Mesendoderm (in vitro differentiated cells): ENCODE data around the gene L2HGDH.
"Not testable (repeated sequence)": the region's sequence is repeated elsewhere in the genome, so short reads cannot be mapped to it uniquely, and the experiment has no call there.

Source experiments
- DNase-seq: peaks from one replicate; pipeline ENCODE4 v3.0.0; 2013
- H2AK5ac ChIP-seq: 2 replicates; pipeline ENCODE4 v1.6.1; 2013; ENCODE audit warnings: low read length, inconsistent platforms
- H2BK120ac ChIP-seq: 2 replicates; pipeline ENCODE4 v1.6.1; 2013; ENCODE audit warnings: low read depth, mild to moderate bottlenecking, low read length, moderate library complexity, mixed read lengths
- H2BK15ac ChIP-seq: replicated peaks from 2 replicates; pipeline ENCODE4 v1.6.1; 2013; ENCODE audit warnings: low read depth, mild to moderate bottlenecking, moderate library complexity
- H2BK5ac ChIP-seq: 2 replicates; pipeline ENCODE4 v1.6.1; 2013; ENCODE audit warnings: low read length, inconsistent platforms
- H3K18ac ChIP-seq: 2 replicates; pipeline ENCODE4 v1.6.1; 2013; ENCODE audit warnings: mild to moderate bottlenecking, low read length, mixed read lengths
- H3K23ac ChIP-seq: one replicate; pipeline ENCODE4 v1.6.1; 2013; ENCODE audit warnings: low read length
- H3K27ac ChIP-seq: 2 replicates; pipeline ENCODE4 v1.5.1; 2013; ENCODE audit warnings: low read depth, mild to moderate bottlenecking, inconsistent platforms, low read length, moderate library complexity
- H3K27me3 ChIP-seq: 2 replicates; pipeline ENCODE4 v1.6.1; 2013; ENCODE audit warnings: low read length, control low read depth, mild to moderate bottlenecking, inconsistent platforms; ENCODE audit not compliant: insufficient read depth, poor library complexity
- H3K36me3 ChIP-seq: 2 replicates; pipeline ENCODE4 v1.6.1; 2013; ENCODE audit warnings: low read length, inconsistent platforms; ENCODE audit not compliant: control insufficient read depth, insufficient read depth
- H3K4ac ChIP-seq: one replicate; pipeline ENCODE4 v1.6.1; 2013; ENCODE audit warnings: low read depth, mild to moderate bottlenecking, low read length, moderate library complexity
- H3K4me1 ChIP-seq: 2 replicates; pipeline ENCODE4 v1.6.1; 2013; ENCODE audit warnings: low read depth, low read length, inconsistent platforms; ENCODE audit not compliant: control insufficient read depth
- H3K4me2 ChIP-seq: 2 replicates; pipeline ENCODE4 v1.6.1; 2013; ENCODE audit warnings: low read length
- H3K4me3 ChIP-seq: 2 replicates; pipeline ENCODE4 v1.5.1; 2013; ENCODE audit warnings: mild to moderate bottlenecking, low read length
- H3K56ac ChIP-seq: one replicate; pipeline ENCODE4 v1.6.1; 2013; ENCODE audit warnings: low read length
- H3K79me1 ChIP-seq: 2 replicates; pipeline ENCODE4 v1.6.1; 2013; ENCODE audit warnings: low read length, inconsistent platforms
- H3K79me2 ChIP-seq: 2 replicates; pipeline ENCODE4 v1.6.1; 2013; ENCODE audit warnings: mild to moderate bottlenecking, low read length; ENCODE audit not compliant: control insufficient read depth, insufficient read depth
- H3K9ac ChIP-seq: 2 replicates; pipeline ENCODE4 v1.6.1; 2013; ENCODE audit warnings: low read length, inconsistent platforms
- H4K5ac ChIP-seq: one replicate; pipeline ENCODE4 v1.6.1; 2013; ENCODE audit warnings: low read length
- H4K8ac ChIP-seq: one replicate; pipeline ENCODE4 v1.6.1; 2013; ENCODE audit warnings: low read depth, mild to moderate bottlenecking, control low read depth, low read length, moderate library complexity
- WGBS: extraction: QIAGEN DNeasy Blood & Tissue Kit; methylation state at CpG from one replicate; pipeline ENCODE4 v1.1.7; 2013; ENCODE audit warnings: low lambda C conversion rate, missing lambda C conversion rate; ENCODE audit not compliant: insufficient coverage; ENCODE audit errors: extremely low coverage; 5-methylcytosine and 5-hydroxymethylcytosine counted together

The L2HGDH gene

DNA sequence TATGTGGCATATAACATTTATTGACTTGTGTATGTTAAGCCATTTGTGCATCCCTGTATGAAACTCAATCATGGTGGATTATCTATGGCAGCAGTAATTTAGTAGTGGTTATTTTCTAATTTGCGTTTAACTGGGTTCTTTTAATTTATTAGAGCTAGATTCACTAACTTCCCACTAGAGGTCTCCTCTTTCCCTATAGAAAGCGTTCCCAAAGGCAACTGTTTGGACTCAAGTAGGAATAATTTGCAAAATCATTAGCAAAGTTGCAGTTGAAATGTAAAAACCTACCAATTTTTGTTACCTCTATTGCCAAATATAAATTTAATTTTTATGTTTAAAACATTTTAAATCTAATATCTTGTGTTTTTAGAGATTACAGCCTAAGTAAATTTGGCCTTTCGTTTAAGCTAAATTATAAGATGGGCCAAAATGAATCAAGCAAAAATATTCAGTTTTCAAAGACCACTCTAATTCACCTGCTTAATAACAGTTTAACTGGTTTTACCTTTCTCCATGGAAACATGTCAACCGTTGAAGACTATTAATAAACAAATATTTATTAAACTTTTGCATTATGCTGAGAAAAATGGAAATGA lies 6.1 kb upstream of the L2HGDH start:
- Histone ChIP-seq H2AK5ac (no peak overlapping the region), H3K36me3 (no peaks in the 10 kb centered on the region), H4K8ac (no peak overlapping the region), H3K18ac (no peak overlapping the region), H2BK15ac (no peak overlapping the region), H3K56ac (no peak overlapping the region), H3K4ac (no peak overlapping the region), H3K4me3 (no peak overlapping the region), H3K27ac (no peak overlapping the region), H3K23ac (no peak overlapping the region), H3K4me2 (no peak overlapping the region), H3K9ac (no peak overlapping the region), H3K27me3 (no peaks in the 10 kb centered on the region), H2BK120ac (no peak overlapping the region), H2BK5ac (no peak overlapping the region), H3K79me2 (no peaks in the 10 kb centered on the region), H3K79me1 (no peaks in the 10 kb centered on the region), H4K5ac (no peak overlapping the region), H3K4me1 (peaks cover 1% of the 10 kb centered on the region)
- WGBS: no CpG with 5 or more reads among the region's 4 CpGs
- no peak for DNase-seq

DNA sequence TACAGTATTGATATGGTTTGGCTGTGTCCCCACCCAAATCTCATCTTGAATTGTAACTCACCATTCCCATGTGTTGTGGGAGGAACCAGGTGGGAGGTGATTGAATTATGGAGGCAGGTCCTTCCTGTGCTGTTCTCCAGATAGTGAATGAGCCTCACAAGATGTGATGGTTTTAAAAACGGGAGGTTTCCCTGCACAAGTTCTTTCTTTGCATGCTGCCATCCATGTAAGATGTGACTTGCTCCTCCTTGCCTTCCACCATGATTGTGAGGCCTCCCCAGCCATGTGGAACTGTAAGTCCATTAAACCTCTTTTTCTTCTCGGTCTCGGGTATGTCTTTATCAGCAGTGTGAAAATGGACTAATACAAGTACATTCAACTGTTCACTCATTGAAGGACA lies 2.1 kb upstream of the L2HGDH start:
- not testable (repeated sequence) for H3K4me2 ChIP-seq, H3K79me2 ChIP-seq, H2BK5ac ChIP-seq, H2AK5ac ChIP-seq, H3K9ac ChIP-seq, H3K4me3 ChIP-seq, H2BK15ac ChIP-seq, H4K5ac ChIP-seq, H3K23ac ChIP-seq, H3K4me1 ChIP-seq, H3K27ac ChIP-seq, H3K36me3 ChIP-seq, H3K27me3 ChIP-seq, H3K4ac ChIP-seq, H3K79me1 ChIP-seq, H4K8ac ChIP-seq, H2BK120ac ChIP-seq, H3K56ac ChIP-seq, H3K18ac ChIP-seq
- DNase-seq: peak; percentile 20
- WGBS: no CpG with 5 or more reads among the region's 3 CpGs

DNA sequence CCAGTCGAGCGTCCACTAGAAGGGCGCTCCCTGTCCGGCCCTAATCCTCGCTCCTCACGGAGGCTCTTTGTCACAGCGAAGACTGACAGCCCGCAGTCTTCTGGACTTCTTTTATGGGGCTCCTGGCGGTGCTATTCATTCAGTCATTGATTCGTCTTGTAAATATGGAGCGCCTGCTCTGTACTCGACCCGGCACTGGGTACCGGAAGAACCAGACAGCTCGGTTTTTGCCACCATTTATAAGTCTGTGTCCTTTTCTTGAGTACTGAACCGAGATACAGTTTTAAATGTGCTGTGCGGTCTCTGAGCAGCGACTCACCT lies 665 bp upstream of the L2HGDH start:
- Histone ChIP-seq H3K27me3 (no peaks in the 10 kb centered on the region), H3K18ac (no peak overlapping the region), H3K56ac (peak overlapping the region; percentile 84), H3K4me2 (peak overlapping the region; percentile 78), H3K4ac (no peak overlapping the region), H2BK15ac (no peak overlapping the region), H3K36me3 (no peaks in the 10 kb centered on the region), H3K79me2 (no peaks in the 10 kb centered on the region), H2AK5ac (no peak overlapping the region), H3K23ac (no peak overlapping the region), H4K8ac (no peak overlapping the region), H3K9ac (peak overlapping the region; percentile 79), H3K4me1 (peaks cover 3% of the 10 kb centered on the region), H2BK120ac (no peak overlapping the region), H3K27ac (no peak overlapping the region), H3K79me1 (no peaks in the 10 kb centered on the region), H2BK5ac (no peak overlapping the region), H4K5ac (no peak overlapping the region), H3K4me3 (peak overlapping the region; percentile 67)
- no CpG with 5 or more reads among the region's 18 CpGs for WGBS
- DNase-seq: no peak

DNA sequence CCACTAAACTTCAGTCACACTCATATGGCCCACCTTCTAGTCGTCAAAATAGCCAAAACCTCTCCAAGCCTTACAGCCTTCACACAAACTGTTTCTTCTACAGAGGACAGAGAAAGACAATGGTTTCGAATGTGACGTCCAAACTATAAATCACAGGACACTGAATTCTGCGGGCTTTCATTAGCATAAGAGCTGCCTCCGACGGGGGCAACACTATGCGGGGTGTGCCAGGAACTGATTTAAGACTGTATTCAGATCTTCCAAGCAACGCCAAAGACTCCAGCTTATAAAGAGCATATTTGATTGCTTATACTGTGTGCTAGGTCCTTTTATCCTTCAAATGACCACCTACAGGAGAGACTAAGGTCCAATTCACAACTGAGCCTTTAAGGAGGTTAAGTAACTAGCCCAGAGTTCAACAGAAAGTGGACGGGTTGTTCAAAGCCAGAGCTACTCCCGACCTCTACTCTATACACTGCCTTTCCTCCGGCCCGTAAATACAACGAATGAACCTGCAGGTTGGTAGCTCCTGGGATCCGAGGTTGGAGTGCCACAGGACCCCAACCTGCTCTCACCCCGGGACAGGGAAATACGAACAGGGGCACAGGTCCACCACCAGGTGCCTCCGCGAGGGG lies 575 bp downstream of the L2HGDH start:
- DNase-seq: peak; percentile 6
- no peaks in the 10 kb centered on the region for H3K79me2 ChIP-seq
- no CpG with 5 or more reads among the region's 18 CpGs for WGBS

DNA sequence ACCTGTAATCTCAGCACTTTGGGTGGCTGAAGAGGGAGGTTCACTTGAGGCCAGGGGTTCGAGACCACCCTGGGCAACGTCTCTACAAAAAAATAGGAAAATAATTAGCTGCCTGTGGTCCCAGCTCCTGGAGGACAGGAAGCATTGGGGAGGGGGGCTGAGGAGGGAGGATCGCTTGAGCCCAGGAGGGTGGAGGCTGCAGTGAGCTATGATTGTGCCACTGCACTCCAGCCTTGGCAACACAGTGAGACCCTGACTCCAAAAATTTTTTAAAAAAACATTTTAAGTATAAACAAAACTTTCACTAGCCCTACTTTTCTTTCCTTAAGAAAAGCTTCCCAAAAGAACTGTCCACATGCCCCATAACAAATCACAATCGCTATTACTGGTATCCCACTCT lies 1.6 kb downstream of the L2HGDH start:
- no peak for DNase-seq
- Histone ChIP-seq H3K9ac (no peak overlapping the region), H3K36me3 (no peaks in the 10 kb centered on the region), H2BK5ac (no peak overlapping the region), H3K4ac (no peak overlapping the region), H3K23ac (no peak overlapping the region), H3K56ac (no peak overlapping the region), H3K4me1 (peaks cover 3% of the 10 kb centered on the region), H2BK120ac (no peak overlapping the region), H2AK5ac (no peak overlapping the region), H2BK15ac (no peak overlapping the region), H3K27me3 (no peaks in the 10 kb centered on the region), H3K4me3 (no peak overlapping the region), H3K4me2 (no peak overlapping the region), H4K8ac (no peak overlapping the region), H4K5ac (no peak overlapping the region), H3K18ac (no peak overlapping the region), H3K27ac (no peak overlapping the region), H3K79me1 (no peaks in the 10 kb centered on the region), H3K79me2 (no peaks in the 10 kb centered on the region)
- WGBS: no CpG with 5 or more reads among the region's 4 CpGs

More for the DNA sequence above, 575 bp downstream of the L2HGDH start:
- Histone ChIP-seq H2BK15ac (no peak overlapping the region), H3K27me3 (no peaks in the 10 kb centered on the region), H2BK5ac (no peak overlapping the region), H3K36me3 (no peaks in the 10 kb centered on the region), H3K4me2 (peak overlapping the region; percentile 98), H2BK120ac (no peak overlapping the region), H3K79me1 (no peaks in the 10 kb centered on the region), H2AK5ac (no peak overlapping the region), H3K27ac (no peak overlapping the region), H3K56ac (peak overlapping the region; percentile 91), H3K18ac (no peak overlapping the region), H3K4me1 (peaks cover 3% of the 10 kb centered on the region), H3K4ac (no peak overlapping the region), H3K4me3 (peak overlapping the region; percentile 91), H4K8ac (no peak overlapping the region), H3K23ac (no peak overlapping the region), H4K5ac (no peak overlapping the region), H3K9ac (peak overlapping the region; percentile 90)
